ENCODE data around the gene CAMKK2.
"Not testable (repeated sequence)": the region's sequence is repeated elsewhere in the genome, so short reads cannot be mapped to it uniquely, and the experiment has no call there.

The CAMKK2 gene

DNA sequence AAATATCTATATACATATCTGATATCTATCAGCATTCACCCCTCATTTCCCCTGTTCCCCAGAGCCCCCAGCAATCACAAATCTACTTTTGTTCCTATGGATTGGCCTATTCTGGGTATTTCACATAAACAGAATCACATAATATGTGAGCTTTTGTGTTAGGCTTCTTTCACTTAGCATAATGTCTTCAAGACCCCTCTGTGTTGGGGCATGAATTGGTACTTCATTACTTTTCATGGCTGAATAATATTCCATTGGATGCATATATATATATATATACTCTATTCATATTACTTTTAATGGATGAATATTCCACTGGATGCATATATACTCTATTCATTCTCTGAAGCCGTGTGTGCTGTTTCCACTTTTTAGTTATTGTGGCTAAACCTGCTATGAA lies 28.7 kb downstream of the CAMKK2 start:
- no peak for FAIRE-seq
- TF ChIP-seq TAF1 (IDR thresholded peaks at IDR 0.05; ENCODE audit: low read depth, low read length), result no peak
- no peak for TF ChIP-seq SPI1 (IDR thresholded peaks at IDR 0.05; ENCODE audit: low read depth, low read length)
- no peak for TF ChIP-seq POLR2A (IDR thresholded peaks at IDR 0.05; ENCODE audit: low read depth, low read length)
- no peak for TF ChIP-seq POLR2AphosphoS5 (IDR thresholded peaks at IDR 0.05; ENCODE audit: low read depth, low read length)
- TF ChIP-seq PAX5 (IDR thresholded peaks at IDR 0.05; ENCODE audit: insufficient read depth, low read length, severe bottlenecking), result no peak
- no peak for TF ChIP-seq POU2F2 (IDR thresholded peaks at IDR 0.05; ENCODE audit: low read depth, low read length)
- no peak for DNase-seq (ENCODE audit: insufficient read length, low spot score)

DNA sequence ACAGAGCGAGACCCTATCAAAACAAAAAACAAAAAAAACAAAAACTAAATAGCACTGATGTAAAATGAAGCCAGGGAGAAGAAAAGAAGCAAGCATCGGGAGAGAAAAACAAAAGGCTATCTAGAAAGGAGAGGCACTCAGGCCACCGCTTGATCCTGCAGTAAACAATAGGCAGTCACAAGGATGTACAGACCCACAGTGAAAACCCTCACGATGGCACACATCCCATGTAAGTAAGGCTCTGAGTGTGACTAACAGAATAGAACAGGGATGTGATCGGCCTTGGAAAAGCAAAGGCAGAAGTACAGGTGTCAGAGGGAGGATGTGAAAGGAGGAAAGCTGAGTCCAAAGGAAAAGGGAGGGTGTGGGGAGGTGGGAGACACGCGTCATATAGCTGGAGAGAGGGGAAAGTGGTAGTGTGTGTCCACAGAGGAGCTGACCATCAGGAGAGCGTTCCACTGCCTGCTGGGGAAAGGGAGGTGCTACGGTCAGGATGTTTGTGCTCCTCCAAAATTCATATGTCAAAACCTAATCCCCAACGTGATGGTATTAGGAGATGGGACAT lies 31.5 kb downstream of the CAMKK2 start:
- TF ChIP-seq SPI1 (IDR thresholded peaks at IDR 0.05; ENCODE audit: low read depth, low read length), result no peak
- no peak for TF ChIP-seq TAF1 (IDR thresholded peaks at IDR 0.05; ENCODE audit: low read depth, low read length)
- no peak for TF ChIP-seq PAX5 (IDR thresholded peaks at IDR 0.05; ENCODE audit: insufficient read depth, low read length, severe bottlenecking)
- TF ChIP-seq POU2F2 (IDR thresholded peaks at IDR 0.05; ENCODE audit: low read depth, low read length), result no peak
- no peak for TF ChIP-seq POLR2A (IDR thresholded peaks at IDR 0.05; ENCODE audit: low read depth, low read length)
- no peak for TF ChIP-seq POLR2AphosphoS5 (IDR thresholded peaks at IDR 0.05; ENCODE audit: low read depth, low read length)
- FAIRE-seq, result no peak
- DNase-seq (ENCODE audit: insufficient read length, low spot score), result no peak

DNA sequence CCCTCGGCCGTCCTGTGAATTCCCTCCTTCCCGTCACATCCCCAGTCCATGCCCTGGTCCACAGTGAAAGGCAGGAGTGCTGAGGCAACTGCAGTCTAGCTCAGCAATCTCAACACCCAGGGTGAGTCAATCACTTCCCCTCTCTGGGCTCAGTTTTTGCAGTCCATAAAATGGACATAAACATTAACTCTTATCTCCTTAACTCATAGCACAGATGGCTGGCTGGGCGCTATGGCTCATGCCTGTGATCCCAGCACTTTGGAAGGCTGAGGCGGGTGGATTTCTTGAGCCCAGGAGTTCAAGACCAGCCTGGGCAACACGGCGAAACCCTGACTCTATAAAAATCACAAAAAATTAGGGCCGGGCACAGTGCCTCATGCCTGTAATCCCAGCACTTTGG lies 32.4 kb downstream of the CAMKK2 start:
- TF ChIP-seq PAX5 (IDR thresholded peaks at IDR 0.05; ENCODE audit: insufficient read depth, low read length, severe bottlenecking), result no peak
- TF ChIP-seq TAF1 (IDR thresholded peaks at IDR 0.05; ENCODE audit: low read depth, low read length), result no peak
- TF ChIP-seq SPI1 (IDR thresholded peaks at IDR 0.05; ENCODE audit: low read depth, low read length), result no peak
- TF ChIP-seq POLR2A (IDR thresholded peaks at IDR 0.05; ENCODE audit: low read depth, low read length), result no peak
- TF ChIP-seq POU2F2 (IDR thresholded peaks at IDR 0.05; ENCODE audit: low read depth, low read length), result no peak
- TF ChIP-seq POLR2AphosphoS5 (IDR thresholded peaks at IDR 0.05; ENCODE audit: low read depth, low read length), result no peak
- DNase-seq (ENCODE audit: insufficient read length, low spot score), result no peak
- FAIRE-seq, result no peak

DNA sequence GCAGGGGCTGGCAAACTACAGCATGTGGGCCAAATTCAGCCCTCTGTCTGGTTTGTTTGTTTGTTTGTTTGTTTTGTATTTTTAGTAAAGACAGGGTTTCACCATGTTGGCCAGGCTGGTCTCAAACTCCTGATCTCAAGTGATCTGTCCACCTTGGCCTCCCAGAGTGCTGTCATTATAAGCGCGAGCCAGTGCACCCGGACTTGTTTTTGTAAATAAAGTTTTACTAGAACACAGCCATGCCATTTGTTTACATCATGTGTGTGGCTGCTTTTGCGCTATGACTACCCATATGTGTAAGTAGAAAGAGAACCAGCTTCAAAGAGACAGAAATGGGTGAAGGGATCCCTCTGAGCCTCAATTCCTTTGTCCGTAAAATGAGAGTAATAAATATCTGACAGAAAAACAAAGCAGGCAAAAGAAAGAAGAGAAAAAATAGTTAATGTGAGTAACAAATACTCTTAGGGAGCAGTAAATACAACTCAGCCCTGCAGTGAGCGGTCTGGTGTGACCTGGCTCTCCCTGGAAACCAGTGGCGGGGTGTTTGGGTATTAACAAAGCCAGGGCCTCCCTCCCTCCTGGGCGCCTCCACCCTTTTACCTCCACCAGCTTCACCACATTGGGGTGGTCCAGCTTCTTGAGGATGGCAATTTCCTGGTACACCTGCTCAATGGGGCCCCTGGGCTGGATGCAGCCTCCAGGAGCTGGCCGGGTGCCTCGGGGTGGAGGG lies 33.1 kb downstream of the CAMKK2 start:
- no peak for FAIRE-seq
- DNase-seq (ENCODE audit: insufficient read length, low spot score), result no peak
- no peak for TF ChIP-seq PAX5 (IDR thresholded peaks at IDR 0.05; ENCODE audit: insufficient read depth, low read length, severe bottlenecking)
- no peak for TF ChIP-seq TAF1 (IDR thresholded peaks at IDR 0.05; ENCODE audit: low read depth, low read length)
- TF ChIP-seq POLR2A (IDR thresholded peaks at IDR 0.05; ENCODE audit: low read depth, low read length), result no peak
- TF ChIP-seq SPI1 (IDR thresholded peaks at IDR 0.05; ENCODE audit: low read depth, low read length), result no peak
- no peak for TF ChIP-seq POLR2AphosphoS5 (IDR thresholded peaks at IDR 0.05; ENCODE audit: low read depth, low read length)
- TF ChIP-seq POU2F2 (IDR thresholded peaks at IDR 0.05; ENCODE audit: low read depth, low read length), result no peak

DNA sequence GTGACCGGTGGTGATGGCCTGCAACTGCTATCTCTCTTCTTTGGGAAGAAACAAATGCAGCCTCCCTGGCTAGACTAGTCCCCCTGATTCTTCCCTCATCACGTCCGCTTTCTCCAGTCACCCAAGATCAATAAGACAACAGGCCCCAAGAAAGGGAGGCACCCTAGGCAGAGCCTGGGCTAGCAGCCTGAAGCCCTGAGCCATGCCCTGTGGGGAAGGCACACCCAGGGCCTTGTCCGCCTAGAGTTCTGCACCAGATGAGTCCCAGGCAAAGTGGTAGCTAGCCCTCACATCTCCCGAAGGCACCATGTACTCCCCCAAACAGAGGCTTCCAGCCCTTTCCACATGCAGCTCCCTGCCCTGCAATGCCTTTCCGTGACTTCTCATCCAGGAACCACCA lies 35.1 kb downstream of the CAMKK2 start:
- no peak for DNase-seq (ENCODE audit: insufficient read length, low spot score)
- no peak for FAIRE-seq
- TF ChIP-seq POLR2A (IDR thresholded peaks at IDR 0.05; ENCODE audit: low read depth, low read length) (no peak), SPI1 (IDR thresholded peaks at IDR 0.05; ENCODE audit: low read depth, low read length) (no peak), POLR2AphosphoS5 (IDR thresholded peaks at IDR 0.05; ENCODE audit: low read depth, low read length) (no peak), PAX5 (IDR thresholded peaks at IDR 0.05; ENCODE audit: insufficient read depth, low read length, severe bottlenecking) (no peak), TAF1 (IDR thresholded peaks at IDR 0.05; ENCODE audit: low read depth, low read length) (no peak), POU2F2 (IDR thresholded peaks at IDR 0.05; ENCODE audit: low read depth, low read length) (no peak)

DNA sequence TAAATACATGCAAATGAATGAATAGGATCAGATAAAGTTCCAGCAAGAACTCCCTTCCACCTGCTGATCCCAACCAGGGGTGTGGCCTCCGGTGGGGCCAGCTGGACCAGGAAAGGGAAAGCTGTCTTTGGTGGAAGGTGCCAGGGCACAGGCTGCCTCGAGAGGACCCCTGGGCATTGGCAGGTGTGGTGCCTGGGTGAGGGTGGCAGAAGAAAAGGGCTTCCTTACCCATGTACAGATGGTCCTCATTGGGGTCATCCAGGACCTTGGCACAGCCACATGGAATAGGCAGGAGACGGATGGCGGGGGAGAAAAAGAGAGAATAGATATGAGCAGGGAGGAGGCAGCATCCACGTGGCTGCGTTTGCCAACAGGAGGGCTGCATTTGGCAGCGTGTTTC lies 36.4 kb downstream of the CAMKK2 start:
- FAIRE-seq (no peak), DNase-seq (ENCODE audit: insufficient read length, low spot score) (no peak)
- no peak for TF ChIP-seq PAX5 (IDR thresholded peaks at IDR 0.05; ENCODE audit: insufficient read depth, low read length, severe bottlenecking)
- TF ChIP-seq TAF1 (IDR thresholded peaks at IDR 0.05; ENCODE audit: low read depth, low read length), result no peak
- no peak for TF ChIP-seq POLR2AphosphoS5 (IDR thresholded peaks at IDR 0.05; ENCODE audit: low read depth, low read length)

DNA sequence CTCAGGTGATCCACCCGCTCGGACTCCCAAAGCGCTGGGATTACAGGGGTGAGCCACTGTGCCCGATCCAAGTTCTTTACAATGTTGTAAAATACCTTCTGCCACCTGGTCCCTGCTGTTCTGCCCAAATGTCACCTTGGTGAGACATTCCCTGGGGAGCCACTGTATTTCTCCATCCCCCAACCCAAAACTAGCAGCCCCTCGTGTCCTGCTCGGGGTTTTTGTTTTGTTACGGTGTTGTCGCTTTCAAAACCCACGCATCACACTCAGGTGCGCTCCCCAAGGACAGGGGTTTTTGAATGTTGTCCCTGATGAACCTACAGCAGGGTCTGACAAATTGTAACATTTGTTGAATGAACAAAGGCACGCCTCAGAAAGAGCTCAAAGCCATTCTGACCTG lies 37.4 kb downstream of the CAMKK2 start:
- FAIRE-seq, result no peak
- TF ChIP-seq POU2F2 (IDR thresholded peaks at IDR 0.05; ENCODE audit: low read depth, low read length) (no peak), POLR2A (IDR thresholded peaks at IDR 0.05; ENCODE audit: low read depth, low read length) (no peak), TAF1 (IDR thresholded peaks at IDR 0.05; ENCODE audit: low read depth, low read length) (no peak), SPI1 (IDR thresholded peaks at IDR 0.05; ENCODE audit: low read depth, low read length) (no peak), PAX5 (IDR thresholded peaks at IDR 0.05; ENCODE audit: insufficient read depth, low read length, severe bottlenecking) (no peak), POLR2AphosphoS5 (IDR thresholded peaks at IDR 0.05; ENCODE audit: low read depth, low read length) (no peak)
- DNase-seq (ENCODE audit: insufficient read length, low spot score), result no peak

DNA sequence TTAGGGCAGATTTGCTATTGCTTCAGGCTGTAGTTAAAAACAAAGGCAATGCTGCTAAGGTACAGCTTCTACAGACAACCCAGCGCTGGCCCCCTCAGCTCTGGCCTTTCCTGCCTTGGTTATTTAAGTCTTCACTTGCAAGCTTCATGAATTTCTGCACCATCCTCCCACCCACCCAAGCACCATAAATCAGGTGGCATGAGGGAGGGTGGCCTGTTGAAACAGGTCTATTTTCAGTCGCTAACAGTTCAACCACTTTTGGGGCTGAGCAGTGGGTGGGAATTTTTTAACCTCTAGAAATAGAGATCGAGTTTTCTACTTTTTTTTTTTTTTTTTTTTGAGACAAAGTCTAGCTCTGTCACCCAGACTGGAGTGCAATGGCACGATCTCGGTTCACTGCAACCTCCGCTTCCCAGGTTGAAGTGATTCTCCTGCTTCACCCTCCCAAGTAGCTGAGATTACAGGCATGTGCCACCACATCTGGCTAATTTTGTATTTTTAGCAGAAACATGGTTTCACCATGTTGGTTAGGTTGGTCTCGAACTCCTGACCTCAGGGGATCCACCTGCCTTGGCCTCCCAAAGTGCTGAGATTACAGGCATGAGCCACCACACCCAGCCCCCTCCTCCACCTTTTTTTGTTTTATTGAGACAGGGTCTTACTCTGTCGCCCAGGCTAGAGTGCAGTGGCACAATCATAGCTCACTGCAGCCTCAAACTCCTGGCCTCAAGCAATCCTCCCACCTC lies 38.6 kb downstream of the CAMKK2 start:
- not testable (repeated sequence) for DNase-seq (ENCODE audit: insufficient read length, low spot score)
- peak; percentile 87 for FAIRE-seq

DNA sequence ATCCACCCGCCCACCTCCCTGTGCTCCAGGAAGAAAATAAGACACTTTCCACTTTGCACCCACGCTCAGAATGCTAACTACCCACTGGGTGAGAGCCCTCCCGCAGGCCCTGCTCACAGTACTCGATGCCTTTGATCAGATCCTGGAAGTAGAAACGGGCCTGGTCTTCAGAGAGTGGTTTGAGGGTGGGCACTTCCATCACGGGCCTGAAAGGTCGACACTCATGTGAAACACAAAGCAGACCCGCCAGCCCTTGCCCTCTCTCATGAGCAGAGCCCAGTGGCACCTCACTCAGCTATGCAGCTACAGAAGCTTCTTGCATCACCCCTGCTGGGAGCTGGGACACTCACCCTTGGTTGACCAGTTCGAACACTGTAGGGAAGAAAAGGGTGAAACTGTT lies 41.1 kb downstream of the CAMKK2 start:
- FAIRE-seq (no peak), DNase-seq (ENCODE audit: insufficient read length, low spot score) (no peak)
- no peak for TF ChIP-seq POLR2AphosphoS5 (IDR thresholded peaks at IDR 0.05; ENCODE audit: low read depth, low read length)
- no peak for TF ChIP-seq POU2F2 (IDR thresholded peaks at IDR 0.05; ENCODE audit: low read depth, low read length)
- no peak for TF ChIP-seq POLR2A (IDR thresholded peaks at IDR 0.05; ENCODE audit: low read depth, low read length)
- TF ChIP-seq SPI1 (IDR thresholded peaks at IDR 0.05; ENCODE audit: low read depth, low read length), result no peak
- no peak for TF ChIP-seq PAX5 (IDR thresholded peaks at IDR 0.05; ENCODE audit: insufficient read depth, low read length, severe bottlenecking)
- TF ChIP-seq TAF1 (IDR thresholded peaks at IDR 0.05; ENCODE audit: low read depth, low read length), result no peak
